ENCODE results near the gene ZNF80. TPM values are rescaled to one million over a fixed set of nuclear protein-coding genes. Genes with fewer than 3 reads are reported as not detected.

The ZNF80 gene
- total and polyA plus RNA-seq, 2 donors (not counting 1 experiment from before 2014, with no cell fraction given): not detected

DNA sequence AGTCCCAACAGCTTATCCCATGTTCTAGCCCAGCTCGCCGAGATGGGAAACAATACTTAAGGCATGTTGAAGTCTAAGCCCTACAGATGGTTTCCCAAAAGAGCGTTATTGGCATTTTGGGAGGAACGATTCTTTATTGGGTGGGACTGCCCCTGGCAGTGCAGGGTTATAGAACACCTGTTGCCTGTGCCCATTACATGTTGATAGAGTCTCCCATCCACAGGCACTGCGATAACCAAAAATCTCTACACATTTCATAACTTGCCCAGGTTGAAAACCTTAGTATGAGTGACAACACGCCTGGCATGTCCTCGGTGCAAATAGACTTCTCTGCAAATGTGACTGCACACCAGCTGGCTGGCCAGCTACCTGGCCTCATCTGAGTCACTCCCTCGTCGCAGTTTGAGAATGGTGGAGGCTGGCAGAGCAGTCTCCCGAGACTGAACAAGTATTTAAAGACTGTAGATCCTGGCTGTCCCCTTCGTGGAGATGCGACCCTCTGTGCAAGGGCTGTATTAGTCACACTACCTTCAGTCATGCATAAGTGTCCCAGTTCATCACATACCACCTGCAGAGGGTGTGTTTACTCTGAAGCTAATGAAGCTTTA, 18.7 kb downstream of the ZNF80 start:
- no peaks in the 10 kb centered on the region for H4K20me1 ChIP-seq (ENCODE audit: control insufficient read depth, extremely low read depth, insufficient read depth, low read length)
- no peak overlapping the region for H3K27ac ChIP-seq (ENCODE audit: insufficient read depth, low read length)
- H3K9ac ChIP-seq (ENCODE audit: insufficient read depth, low read length): no peak overlapping the region
- H3K4me1 ChIP-seq (ENCODE audit: control insufficient read depth, extremely low read depth, insufficient read depth, low read length): peaks cover 5% of the 10 kb centered on the region
- no peak overlapping the region for H3K4me3 ChIP-seq (replicated peaks in 1 of 4; ENCODE audit: control extremely low read depth in 1 of 4, insufficient read depth in 1 of 4, low read depth in 3 of 4, low read length in 4 of 4)
- no peaks in the 10 kb centered on the region for H3K9me3 ChIP-seq (ENCODE audit: control insufficient read depth, insufficient read depth, low read depth, low read length)
- no peaks in the 10 kb centered on the region for H3K36me3 ChIP-seq (ENCODE audit: control insufficient read depth, insufficient read depth, low read length)
- no peaks in the 10 kb centered on the region for H3K27me3 ChIP-seq (ENCODE audit: control insufficient read depth, insufficient read depth, low read length)
- TF ChIP-seq, protein P1, sequence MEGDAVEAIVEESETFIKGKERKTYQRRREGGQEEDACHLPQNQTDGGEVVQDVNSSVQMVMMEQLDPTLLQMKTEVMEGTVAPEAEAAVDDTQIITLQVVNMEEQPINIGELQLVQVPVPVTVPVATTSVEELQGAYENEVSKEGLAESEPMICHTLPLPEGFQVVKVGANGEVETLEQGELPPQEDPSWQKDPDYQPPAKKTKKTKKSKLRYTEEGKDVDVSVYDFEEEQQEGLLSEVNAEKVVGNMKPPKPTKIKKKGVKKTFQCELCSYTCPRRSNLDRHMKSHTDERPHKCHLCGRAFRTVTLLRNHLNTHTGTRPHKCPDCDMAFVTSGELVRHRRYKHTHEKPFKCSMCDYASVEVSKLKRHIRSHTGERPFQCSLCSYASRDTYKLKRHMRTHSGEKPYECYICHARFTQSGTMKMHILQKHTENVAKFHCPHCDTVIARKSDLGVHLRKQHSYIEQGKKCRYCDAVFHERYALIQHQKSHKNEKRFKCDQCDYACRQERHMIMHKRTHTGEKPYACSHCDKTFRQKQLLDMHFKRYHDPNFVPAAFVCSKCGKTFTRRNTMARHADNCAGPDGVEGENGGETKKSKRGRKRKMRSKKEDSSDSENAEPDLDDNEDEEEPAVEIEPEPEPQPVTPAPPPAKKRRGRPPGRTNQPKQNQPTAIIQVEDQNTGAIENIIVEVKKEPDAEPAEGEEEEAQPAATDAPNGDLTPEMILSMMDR (conservative IDR thresholded peaks at IDR 0.05 in 1 of 2, IDR thresholded peaks at IDR 0.05 in 1 of 2; ENCODE audit: low read depth in 1 of 2, low read length in 2 of 2): no peak
- no peak for TF ChIP-seq EZH2 (IDR thresholded peaks at IDR 0.05; ENCODE audit: low read length, missing control alignments)
- H3K4me2 ChIP-seq (ENCODE audit: extremely low read depth, insufficient read depth, low read length): no peak overlapping the region
- no peak overlapping the region for H2AFZ ChIP-seq (ENCODE audit: low read length)
- no peaks in the 10 kb centered on the region for H3K79me2 ChIP-seq (ENCODE audit: control insufficient read depth, insufficient read depth, low read length)
- DNase-seq (ENCODE audit: low read depth in 2 of 2): no peak

DNA sequence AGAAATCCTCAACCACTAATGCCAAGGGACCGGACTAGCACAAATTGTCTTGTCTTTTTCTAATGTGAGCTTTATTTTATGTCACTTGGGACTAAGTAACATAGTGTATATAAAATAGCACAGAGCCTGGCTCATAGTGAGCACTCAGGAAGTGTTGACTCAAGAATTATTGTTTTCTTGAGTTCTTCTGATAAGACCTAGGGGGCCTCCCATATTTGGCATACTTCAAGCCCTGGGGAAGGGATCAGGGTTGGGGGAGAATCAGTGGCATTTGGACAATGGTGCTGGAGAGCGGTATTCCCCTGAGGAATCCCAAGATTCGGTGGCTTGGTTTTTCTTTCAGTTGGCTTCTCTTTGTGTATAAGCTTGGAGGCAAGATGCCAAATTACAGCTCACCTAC, 19.4 kb downstream of the ZNF80 start:
- Histone ChIP-seq H3K4me2 (ENCODE audit: extremely low read depth, insufficient read depth, low read length) (no peak overlapping the region), H3K9me3 (ENCODE audit: control insufficient read depth, insufficient read depth, low read depth, low read length) (no peaks in the 10 kb centered on the region), H3K4me3 (replicated peaks in 1 of 4; ENCODE audit: control extremely low read depth in 1 of 4, insufficient read depth in 1 of 4, low read depth in 3 of 4, low read length in 4 of 4) (no peak overlapping the region), H2AFZ (ENCODE audit: low read length) (no peak overlapping the region), H3K79me2 (ENCODE audit: control insufficient read depth, insufficient read depth, low read length) (no peaks in the 10 kb centered on the region), H4K20me1 (ENCODE audit: control insufficient read depth, extremely low read depth, insufficient read depth, low read length) (no peaks in the 10 kb centered on the region), H3K36me3 (ENCODE audit: control insufficient read depth, insufficient read depth, low read length) (no peaks in the 10 kb centered on the region), H3K27ac (ENCODE audit: insufficient read depth, low read length) (no peak overlapping the region), H3K27me3 (ENCODE audit: control insufficient read depth, insufficient read depth, low read length) (no peaks in the 10 kb centered on the region), H3K9ac (ENCODE audit: insufficient read depth, low read length) (no peak overlapping the region), H3K4me1 (ENCODE audit: control insufficient read depth, extremely low read depth, insufficient read depth, low read length) (peaks cover 5% of the 10 kb centered on the region)
- DNase-seq (ENCODE audit: low read depth in 2 of 2): peak in 1 of 2 donors; percentile 14
- TF ChIP-seq EZH2 (IDR thresholded peaks at IDR 0.05; ENCODE audit: low read length, missing control alignments): no peak
- TF ChIP-seq, protein P1 (conservative IDR thresholded peaks at IDR 0.05 in 1 of 2, IDR thresholded peaks at IDR 0.05 in 1 of 2; ENCODE audit: low read depth in 1 of 2, low read length in 2 of 2): no peak

- Histone ChIP-seq H3K79me2 (ENCODE audit: control insufficient read depth, insufficient read depth, low read length) (no peaks in the 10 kb centered on the region), H3K9me3 (ENCODE audit: control insufficient read depth, insufficient read depth, low read depth, low read length) (no peaks in the 10 kb centered on the region), H2AFZ (ENCODE audit: low read length) (no peak overlapping the region), H3K9ac (ENCODE audit: insufficient read depth, low read length) (no peak overlapping the region), H3K27ac (ENCODE audit: insufficient read depth, low read length) (no peak overlapping the region), H3K4me1 (ENCODE audit: control insufficient read depth, extremely low read depth, insufficient read depth, low read length) (peaks cover 5% of the 10 kb centered on the region), H3K27me3 (ENCODE audit: control insufficient read depth, insufficient read depth, low read length) (no peaks in the 10 kb centered on the region), H3K4me2 (ENCODE audit: extremely low read depth, insufficient read depth, low read length) (no peak overlapping the region), H3K4me3 (replicated peaks in 1 of 4; ENCODE audit: control extremely low read depth in 1 of 4, insufficient read depth in 1 of 4, low read depth in 3 of 4, low read length in 4 of 4) (no peak overlapping the region), H4K20me1 (ENCODE audit: control insufficient read depth, extremely low read depth, insufficient read depth, low read length) (no peaks in the 10 kb centered on the region), H3K36me3 (ENCODE audit: control insufficient read depth, insufficient read depth, low read length) (no peaks in the 10 kb centered on the region)
- DNase-seq (ENCODE audit: low read depth in 2 of 2): no peak
- TF ChIP-seq, protein P1 (conservative IDR thresholded peaks at IDR 0.05 in 1 of 2, IDR thresholded peaks at IDR 0.05 in 1 of 2; ENCODE audit: low read depth in 1 of 2, low read length in 2 of 2): no peak
- TF ChIP-seq EZH2 (IDR thresholded peaks at IDR 0.05; ENCODE audit: low read length, missing control alignments): no peak
These were observed 20.1 kb downstream of the ZNF80 start for GRCh38 chr3:114217266-114217665.

Measured in fibroblast of lung (primary cell).